ENCODE results near the gene ROGDI. TPM values are rescaled to one million over a fixed set of nuclear protein-coding genes. Genes with fewer than 3 reads are reported as not detected.

ROGDI gene, protein sequence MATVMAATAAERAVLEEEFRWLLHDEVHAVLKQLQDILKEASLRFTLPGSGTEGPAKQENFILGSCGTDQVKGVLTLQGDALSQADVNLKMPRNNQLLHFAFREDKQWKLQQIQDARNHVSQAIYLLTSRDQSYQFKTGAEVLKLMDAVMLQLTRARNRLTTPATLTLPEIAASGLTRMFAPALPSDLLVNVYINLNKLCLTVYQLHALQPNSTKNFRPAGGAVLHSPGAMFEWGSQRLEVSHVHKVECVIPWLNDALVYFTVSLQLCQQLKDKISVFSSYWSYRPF
- 8.3 and 16.6 TPM in 2 replicates for total RNA-seq (ENCODE audit: low replicate concordance)

DNA sequence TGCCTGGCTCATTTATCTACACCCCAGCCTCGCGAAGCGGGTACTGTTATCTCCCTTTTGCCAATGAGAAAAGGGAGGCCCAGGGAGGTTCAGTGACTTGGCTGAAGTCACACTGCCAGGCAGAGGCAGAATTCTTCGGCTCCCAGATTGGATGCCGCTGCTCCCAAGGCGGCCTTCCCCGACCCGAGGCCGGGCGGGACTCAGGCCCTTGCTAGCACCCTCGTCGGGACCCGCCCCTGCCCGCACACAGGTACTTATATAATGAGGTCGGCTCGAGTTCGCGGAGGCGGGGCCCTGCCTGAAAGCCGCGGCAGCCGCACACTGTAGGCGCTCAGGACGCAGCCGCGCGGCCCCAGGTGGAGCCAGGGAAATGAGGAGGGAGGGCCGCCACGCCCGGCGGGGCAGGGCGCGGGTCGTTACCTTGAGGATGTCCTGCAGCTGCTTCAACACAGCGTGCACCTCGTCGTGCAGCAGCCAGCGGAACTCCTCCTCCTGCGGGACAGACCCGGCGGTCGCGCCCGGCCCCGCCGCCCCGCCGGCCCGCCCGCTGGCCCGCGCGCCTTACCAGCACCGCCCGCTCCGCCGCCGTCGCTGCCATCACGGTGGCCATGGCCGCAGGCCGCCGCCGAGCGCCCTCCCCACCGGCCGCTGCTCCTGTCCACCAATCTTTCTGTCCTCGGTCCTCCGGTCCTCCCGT, at the start of gene ROGDI:
TSS of gene ROGDI (minus strand) at position 672 of the 697 bp plus-strand sequence. CDS start at position 610, 62 bp downstream.

DNA sequence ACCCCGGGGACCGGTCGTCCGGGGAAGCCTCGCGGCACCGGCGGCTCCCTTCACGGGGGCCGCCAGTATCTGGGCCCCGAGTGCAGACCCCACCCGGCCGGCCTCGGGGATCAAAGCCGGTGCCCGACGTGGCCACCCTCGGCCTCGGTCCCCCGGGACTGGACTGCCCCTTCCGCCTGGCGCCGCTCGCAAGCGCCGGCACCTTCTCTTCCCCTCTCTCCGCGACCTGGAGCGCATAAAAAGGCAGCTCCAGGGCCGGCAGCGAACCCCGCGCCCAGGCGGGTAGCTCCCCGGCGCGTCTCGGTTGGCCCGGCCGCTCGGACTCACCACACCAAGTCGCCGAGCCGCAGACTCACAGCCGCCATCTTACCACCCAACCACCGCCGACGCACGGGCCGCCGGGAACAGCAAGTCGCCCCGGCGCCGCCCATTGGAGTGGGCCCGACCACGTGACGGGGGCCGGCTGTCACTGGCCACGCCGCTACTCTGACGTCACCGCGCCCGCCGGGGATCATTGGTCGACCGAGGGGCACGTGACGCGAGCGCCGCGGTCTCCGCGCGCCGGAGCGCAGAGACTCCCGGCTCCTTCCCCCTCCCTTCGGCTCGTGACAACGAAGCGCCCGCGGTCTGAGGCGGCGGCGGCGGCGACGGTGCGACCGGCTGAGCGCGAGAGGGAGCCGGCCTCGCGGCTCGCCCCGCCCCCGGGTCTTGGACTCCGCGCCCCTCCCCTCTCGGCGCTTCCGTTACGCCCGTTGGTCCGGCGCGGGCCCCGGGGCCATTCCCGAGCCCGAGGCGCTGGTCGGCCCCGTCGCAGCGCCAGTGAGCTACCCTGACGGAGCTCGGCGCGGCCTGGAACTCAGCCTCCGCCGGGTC, 44.7 kb upstream of the ROGDI start, which contains the start of the genes GLYR1 and UBN1:
TSS of gene GLYR1 (minus strand) at position 388 of the 873 bp plus-strand sequence. CDS start at position 365, 23 bp downstream.
TSS of gene UBN1 (plus strand) at position 581 of the 873 bp plus-strand sequence. CDS start 5,437 bp downstream, outside the sequence.

DNA sequence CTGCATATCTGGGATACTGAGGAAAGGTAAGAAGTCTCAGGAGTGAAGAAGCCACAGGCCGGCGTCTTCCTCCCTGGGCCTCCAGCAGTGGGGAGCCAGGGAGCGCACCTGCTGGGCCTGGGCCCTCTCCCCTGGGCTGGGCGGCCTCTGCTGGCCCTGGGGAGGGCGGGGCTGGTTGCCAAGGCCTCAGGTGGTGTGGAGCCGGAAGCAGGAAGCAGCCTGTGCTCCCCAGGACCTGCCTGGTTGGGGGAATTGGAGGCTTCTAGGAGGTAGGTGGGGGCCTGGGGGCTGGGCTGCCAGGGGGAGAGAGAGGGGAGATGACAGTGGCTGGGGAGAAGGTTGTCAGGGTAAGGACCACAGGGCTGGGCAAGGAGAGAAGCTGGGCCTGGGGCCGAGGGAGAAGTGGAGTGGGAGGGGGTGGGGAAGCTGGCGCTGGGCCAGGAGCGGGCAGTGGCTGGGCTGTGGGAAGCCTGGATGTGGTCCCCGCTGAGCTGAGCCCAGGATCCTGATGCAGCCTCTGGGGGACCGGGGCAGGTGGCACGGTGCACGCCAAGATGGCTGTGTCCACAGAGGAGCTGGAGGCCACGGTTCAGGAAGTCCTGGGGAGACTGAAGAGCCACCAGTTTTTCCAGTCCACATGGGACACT, 7.1 kb downstream of the ROGDI start, which contains the start of gene SMIM22:
TSS of gene SMIM22 (plus strand) at position 189 of the 647 bp plus-strand sequence. CDS start at position 555, 366 bp downstream.

DNA sequence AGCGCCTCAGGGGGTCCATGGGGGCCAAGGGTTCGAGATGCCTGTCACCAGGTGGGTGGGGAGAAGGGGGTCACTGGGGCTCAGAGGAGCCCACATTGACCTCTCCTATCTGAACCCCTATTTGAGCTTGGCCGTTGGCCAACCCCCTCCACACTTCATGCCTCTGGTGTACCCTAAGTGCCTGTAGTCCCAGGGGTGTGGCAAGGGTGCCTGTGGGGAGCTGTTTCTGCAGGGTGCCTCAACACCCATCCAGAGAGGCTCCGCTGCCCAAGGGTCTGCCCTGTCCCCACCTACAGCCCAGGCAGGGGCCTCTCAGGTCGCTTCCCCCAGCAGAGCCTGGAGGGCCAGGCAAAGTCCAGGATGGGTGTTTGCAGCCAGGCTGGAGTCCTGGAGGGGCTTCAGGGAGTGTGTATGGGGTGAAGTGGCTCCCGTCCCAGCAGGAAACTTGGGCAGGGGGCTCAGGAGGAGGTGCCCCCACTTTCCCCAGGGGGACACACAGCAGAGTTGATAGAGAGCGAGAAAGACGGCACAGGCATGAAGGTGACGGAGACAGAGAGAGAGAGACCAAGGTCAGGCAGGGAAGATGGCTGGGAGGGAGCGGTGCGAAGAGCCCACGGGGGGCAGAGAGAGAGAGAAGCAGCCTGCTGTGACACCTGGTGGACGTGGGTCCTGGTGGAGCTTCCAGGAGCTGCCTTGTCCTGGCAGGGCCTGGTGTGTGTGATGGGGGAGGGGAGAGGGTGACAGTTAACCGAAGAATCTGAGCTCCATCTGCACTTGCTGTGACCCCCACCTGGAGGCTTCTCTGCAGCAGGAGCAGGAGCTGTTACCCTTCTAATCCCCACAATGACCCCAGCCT, 14.6 kb downstream of the ROGDI start, which contains the start of gene SEPTIN12:
TSS of gene SEPTIN12 (minus strand) at position 719 of the 856 bp plus-strand sequence. CDS start at position 19, 700 bp downstream.

DNA sequence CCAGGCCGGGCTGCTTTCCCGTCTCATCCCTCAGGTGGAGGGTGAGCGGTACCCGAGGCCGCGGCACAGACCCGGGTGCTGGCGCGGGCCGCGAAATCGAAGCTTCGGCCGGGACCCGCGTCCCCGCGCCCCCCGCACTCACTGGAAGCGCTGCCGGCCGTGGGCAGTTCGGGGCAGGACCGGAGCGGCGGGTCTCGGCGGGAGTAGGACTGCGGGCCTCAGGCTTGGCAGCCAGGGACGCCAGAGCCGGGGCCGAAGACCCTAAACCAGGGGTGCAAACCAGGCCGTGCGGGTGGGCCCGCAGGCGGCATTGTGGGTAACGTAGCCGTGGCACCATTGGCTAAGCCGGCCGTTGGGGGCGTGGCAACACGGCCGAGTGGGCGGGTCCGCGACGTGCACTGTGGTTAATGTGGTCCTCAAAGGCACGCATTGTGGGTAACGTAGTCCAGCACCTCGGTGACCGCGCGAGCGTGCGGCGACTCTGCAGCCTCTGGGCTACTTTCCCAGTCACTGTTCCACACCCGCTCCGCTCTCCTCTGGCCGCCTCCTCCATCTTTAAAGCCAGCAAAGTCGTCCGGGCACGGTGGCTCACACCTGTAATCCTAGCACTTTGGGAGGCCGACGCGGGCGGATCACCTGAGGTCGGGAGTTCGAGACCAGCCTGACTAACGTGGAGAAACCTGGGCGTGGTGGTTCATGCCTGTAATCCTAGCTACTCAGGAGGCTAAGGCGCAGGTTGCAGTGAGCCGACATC, 35.4 kb downstream of the ROGDI start, which contains the start of gene ZNF500:
TSS of gene ZNF500 (minus strand) at position 288 of the 754 bp plus-strand sequence. CDS start 1,184 bp downstream, outside the sequence.

Other genes with a start within 250 kb of the ROGDI start
- under 0.01 TPM in 1 of 2 replicates, not detected in the other for gene C16orf96, start 246.3 kb downstream of the ROGDI start, total RNA-seq (ENCODE audit: low replicate concordance)
- gene UBALD1, start 187.7 kb downstream of the ROGDI start, total RNA-seq (ENCODE audit: low replicate concordance), result 3.2 and 7.1 TPM in 2 replicates
- gene MGRN1, start 177.8 kb downstream of the ROGDI start, total RNA-seq (ENCODE audit: low replicate concordance), result 20.6 and 25.4 TPM in 2 replicates
- 17.7 and 24.3 TPM in 2 replicates for gene NUDT16L1, start 109.1 kb downstream of the ROGDI start, total RNA-seq (ENCODE audit: low replicate concordance)
- 27.2 and 30.7 TPM in 2 replicates for gene ANKS3, start 68.4 kb downstream of the ROGDI start, total RNA-seq (ENCODE audit: low replicate concordance)
- gene DNAAF8, start 68.1 kb downstream of the ROGDI start, total RNA-seq (ENCODE audit: low replicate concordance), result 0.47 and 1.1 TPM in 2 replicates
- gene ZNF500, start 35.5 kb downstream of the ROGDI start, total RNA-seq (ENCODE audit: low replicate concordance), result 4.7 and 5.6 TPM in 2 replicates
- gene SEPTIN12, start 14.3 kb downstream of the ROGDI start, total RNA-seq (ENCODE audit: low replicate concordance), result not detected in 2 replicates
- gene SMIM22, start 7.3 kb downstream of the ROGDI start, total RNA-seq (ENCODE audit: low replicate concordance), result not detected in 2 replicates
- 33.1 and 35.6 TPM in 2 replicates for gene GLYR1, start 44.7 kb upstream of the ROGDI start, total RNA-seq (ENCODE audit: low replicate concordance)
- 11.4 and 17.8 TPM in 2 replicates for gene UBN1, start 44.8 kb upstream of the ROGDI start, total RNA-seq (ENCODE audit: low replicate concordance)
- 0.68 and 201 TPM in 2 replicates for gene PPL, start 134.5 kb upstream of the ROGDI start, total RNA-seq (ENCODE audit: low replicate concordance)
- 2.6 TPM in 1 of 2 replicates, not detected in the other for gene SEC14L5, start 155.7 kb upstream of the ROGDI start, total RNA-seq (ENCODE audit: low replicate concordance)
- 9.5 and 14.3 TPM in 2 replicates for gene NAGPA, start 231.3 kb upstream of the ROGDI start, total RNA-seq (ENCODE audit: low replicate concordance)

Data from smooth muscle cell of the coronary artery (primary cell).